ENCODE data around the gene HOXD10.

HOXD10 gene

GRCh38 chr2:176082824-176083751, 33.5 kb upstream of the HOXD10 start:
- no peak for DNase-seq (ENCODE audit: low read depth)

- DNase-seq (ENCODE audit: low read depth), result no peak
Observed at GRCh38 chr2:176083796-176084261, 32.7 kb upstream of the HOXD10 start, which contains the start of gene EVX2. TSS of gene EVX2 (minus strand) at chr2:176083962. CDS start at chr2:176083776, 186 bp downstream.

GRCh38 chr2:176084611-176085119, 31.9 kb upstream of the HOXD10 start:
- no peak for DNase-seq (ENCODE audit: low read depth)

- no peak for DNase-seq (ENCODE audit: low read depth)
Observed at GRCh38 chr2:176085120-176085788, 31.3 kb upstream of the HOXD10 start.

- DNase-seq (ENCODE audit: low read depth), result no peak
Observed at GRCh38 chr2:176085861-176086771, 30.5 kb upstream of the HOXD10 start.

GRCh38 chr2:176087330-176088047, 29.1 kb upstream of the HOXD10 start:
- no peak for DNase-seq (ENCODE audit: low read depth)

DNA sequence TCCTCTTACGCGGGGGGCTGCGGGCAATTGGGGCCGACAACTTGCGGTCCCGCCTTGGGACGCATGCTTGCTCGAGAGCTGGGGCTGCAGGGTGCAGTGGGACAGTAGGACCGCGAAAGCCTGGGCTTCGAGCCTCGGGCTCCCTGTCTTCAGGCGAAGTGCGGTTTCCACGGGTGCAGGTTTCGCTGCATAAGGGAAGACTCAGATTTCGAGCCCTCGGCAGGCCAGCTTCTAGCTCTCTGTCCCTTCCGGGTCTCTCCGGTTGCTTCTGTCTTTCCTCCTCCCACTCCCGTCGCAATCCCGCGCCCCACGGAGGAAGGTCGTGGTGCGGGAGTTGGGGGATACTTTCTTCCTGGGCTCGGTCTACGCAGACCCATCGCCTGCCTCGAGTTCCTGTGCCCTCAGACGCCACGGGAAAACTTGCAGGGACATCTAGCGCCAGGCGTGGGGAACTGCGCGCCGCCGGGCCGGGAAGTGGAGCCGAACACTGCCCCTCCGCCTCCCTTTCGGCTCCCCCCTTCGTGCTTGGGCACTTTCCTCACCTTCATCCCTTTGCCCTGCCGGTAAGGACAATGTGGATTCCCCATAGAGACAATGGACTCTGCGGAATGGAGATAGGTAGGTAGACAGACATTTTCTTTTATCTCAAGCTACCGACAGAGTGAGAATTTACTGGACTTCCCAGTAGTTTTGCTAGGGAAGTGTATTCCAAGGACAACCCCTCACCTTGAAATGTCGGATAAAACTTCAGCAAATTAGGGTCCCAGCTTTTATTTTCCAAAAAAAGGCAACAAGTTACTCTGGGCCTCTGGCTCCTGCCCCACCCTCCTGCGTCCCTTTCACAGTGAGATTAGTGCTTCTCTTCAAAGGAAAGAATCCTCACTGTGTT, 28.3 kb upstream of the HOXD10 start:
- no peak for DNase-seq (ENCODE audit: low read depth)

DNA sequence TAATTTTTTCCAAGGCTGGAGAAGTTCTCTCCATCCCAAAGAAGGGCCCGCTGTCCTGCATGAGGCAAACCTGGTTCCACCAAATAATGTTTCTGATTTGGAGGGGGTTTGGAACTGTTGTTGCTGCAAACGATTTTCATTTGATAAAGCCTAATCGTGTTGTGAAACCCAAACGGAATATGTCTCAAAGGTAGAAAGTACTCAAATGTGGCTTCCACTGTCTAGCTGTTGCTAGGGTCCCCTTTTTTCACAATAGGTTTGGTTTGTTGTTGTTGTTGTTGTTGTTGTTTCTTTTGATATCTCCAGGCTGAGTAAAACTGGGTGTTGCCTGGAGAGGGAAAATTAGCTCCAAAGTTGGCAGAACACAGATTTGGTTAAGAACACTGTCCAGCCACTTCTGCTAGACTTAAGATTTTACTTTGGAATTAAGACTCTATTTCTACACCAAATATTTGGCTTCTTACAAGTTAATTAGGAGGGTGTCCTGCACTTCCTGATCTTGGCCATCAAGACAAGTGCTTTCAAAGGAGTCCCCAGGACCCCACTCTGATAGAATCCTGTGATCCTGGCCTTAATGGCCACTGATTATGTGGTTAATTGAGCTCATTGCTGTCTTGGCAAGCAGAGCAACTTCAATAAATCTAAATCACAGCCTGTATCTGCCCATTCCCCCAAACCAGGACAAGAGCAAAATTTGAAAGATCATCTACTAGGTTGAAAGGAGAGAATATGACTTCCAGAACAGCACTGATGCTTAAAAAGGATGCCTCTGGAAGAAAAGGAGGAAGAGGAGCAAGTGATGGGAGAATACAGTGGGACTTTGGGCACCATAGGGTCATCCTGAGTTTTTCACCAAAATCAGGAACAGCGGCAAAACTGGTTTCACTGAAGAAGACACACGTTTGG, 27.4 kb upstream of the HOXD10 start:
- no peak for DNase-seq (ENCODE audit: low read depth)

DNA sequence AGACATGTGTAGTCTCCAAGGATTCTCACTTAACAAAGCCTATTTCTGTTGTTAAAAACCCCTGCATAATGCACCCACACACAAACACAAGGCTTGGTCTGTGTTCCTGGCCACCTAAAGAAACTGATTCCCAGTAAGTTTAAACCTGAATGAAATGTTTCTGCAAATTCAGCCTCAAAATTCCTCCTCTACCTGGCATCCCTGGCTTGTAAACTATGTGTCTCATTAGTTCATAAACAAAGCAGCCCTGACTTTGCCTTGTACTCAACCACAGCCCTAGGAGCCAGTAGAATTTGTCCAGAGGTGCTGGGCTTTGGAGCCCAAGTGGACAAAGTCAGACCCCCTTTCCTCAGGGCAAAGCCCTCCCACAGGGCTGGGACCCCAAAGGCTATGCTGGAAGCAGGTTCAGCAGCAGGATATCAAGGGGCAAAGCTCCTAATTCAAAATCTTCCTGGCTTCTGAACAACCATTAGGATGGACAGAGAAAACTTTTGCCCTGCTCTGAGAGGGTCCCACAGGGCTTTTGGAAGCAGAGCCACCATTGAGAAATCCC, 26.7 kb upstream of the HOXD10 start:
- no peak for DNase-seq (ENCODE audit: low read depth)

DNA sequence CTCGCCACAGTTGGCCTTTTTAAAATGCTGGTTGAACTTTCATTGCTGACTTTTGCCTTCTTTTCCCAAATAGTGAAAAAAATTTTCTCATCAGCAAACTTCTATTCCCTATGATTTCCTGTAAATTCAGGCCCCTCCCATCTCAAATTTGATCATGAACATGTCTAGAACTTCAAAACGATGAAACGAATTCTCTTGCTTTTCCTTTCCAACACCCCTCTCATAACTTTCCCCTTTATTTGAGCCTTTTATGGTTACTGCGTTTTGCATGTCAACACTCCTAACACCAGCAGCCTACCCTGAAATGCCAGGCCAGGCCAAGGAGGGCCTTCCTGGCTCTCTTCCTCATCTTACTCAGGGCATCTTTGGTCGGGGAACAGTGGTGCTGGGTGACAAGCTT, 25.7 kb upstream of the HOXD10 start:
- no peak for DNase-seq (ENCODE audit: low read depth)

DNA sequence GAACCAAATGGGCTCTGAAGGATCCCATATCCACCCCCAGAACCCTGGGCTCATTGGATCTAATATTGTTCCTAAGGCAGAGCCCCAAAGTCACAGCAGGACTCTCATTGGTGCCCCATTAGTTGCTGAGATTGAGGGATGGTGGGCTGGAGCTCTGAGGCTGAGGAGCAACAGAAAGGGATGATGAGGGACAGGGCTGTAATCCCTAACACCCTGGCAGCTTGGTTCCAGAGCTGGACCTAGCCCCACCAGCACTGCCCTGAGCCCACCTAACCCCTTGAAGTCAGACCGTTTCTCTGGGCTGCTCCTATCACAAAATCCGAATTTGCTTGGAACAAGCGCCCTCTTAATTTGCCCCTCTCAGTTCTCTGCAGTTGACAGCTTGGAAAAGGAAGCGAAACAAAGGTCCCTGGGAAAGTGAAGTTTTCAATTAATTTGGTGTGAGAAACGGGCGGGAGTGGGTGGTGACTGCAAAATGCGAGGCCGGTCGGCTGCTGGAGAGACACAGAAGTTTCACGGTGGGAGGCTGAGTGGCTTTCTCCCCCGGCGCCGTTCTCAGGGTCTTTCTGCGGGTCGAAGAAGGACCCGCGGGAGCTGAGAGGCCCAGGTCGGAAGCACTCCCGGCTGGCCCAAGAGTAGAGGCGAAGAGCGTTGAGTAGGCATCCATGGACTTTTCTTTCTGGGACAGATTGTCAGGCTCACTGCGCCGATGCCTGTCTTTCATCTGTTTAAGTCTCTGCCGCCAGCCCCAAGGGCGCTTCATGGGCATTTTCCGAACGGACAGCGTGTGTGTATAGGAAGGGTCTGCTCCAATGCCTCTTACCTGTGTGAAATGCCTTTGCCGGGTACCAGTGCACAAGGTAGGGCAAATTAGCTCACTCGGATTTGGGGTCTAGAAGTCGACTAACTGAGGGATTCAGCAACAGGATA, 25.0 kb upstream of the HOXD10 start:
- DNase-seq (ENCODE audit: low read depth), result no peak

DNA sequence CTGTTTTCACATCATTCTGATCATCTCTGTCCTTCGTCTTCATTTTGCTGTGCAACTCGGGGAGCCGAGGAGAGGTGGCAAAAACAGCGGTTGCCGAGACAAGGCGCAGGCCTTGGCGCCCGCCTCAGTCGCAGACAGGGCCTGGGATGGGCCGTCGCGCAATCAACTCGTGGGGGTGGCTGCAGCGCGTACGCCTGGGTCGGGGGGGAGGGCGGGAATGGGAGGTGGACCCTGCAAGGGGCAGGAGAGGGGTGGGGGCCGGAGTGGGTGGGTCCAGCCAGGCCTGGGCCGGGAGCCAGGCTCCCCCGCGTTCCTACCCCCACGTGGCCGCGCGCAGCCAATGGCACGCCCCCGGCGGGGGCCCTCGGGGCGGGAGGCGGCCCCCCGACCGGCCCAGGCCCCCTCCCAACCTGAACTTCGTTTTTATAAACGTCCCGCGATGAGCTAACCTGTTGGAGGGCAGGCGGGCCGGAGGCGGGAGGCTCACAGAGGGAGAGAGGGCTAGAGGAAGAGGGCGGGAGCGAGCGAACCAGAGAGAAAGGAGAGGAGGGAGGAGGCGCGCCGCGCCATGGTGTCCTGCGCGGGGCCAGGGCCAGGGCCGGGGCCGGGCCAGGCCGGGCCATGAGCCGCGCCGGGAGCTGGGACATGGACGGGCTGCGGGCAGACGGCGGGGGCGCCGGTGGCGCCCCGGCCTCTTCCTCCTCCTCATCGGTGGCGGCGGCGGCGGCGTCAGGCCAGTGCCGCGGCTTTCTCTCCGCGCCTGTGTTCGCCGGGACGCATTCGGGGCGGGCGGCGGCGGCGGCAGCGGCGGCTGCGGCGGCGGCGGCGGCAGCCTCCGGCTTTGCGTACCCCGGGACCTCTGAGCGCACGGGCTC, 24.1 kb upstream of the HOXD10 start, which contains the start of gene HOXD13:
TSS of gene HOXD13 (plus strand) at position 452 of the 875 bp plus-strand sequence. CDS start at position 622, 170 bp downstream.
- no peak for DNase-seq (ENCODE audit: low read depth)

DNA sequence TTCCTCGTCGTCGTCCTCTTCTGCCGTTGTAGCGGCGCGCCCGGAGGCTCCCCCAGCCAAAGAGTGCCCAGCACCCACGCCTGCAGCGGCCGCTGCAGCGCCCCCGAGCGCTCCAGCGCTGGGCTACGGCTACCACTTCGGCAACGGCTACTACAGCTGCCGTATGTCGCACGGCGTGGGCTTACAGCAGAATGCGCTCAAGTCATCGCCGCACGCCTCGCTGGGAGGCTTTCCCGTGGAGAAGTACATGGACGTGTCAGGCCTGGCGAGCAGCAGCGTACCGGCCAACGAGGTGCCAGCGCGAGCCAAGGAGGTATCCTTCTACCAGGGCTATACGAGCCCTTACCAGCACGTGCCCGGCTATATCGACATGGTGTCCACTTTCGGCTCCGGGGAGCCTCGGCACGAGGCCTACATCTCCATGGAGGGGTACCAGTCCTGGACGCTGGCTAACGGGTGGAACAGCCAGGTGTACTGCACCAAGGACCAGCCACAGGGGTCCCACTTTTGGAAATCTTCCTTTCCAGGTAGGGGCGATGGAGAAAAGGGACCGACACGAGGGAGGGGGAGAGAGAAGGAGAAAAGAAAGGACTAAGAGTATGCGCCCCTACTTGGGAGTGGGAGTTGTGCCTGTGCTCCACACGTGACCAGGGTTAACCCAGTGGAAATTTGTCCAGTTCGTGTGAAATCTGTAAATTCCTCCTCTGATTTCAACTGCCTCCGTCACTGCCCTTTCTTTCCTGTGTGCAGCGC, 23.3 kb upstream of the HOXD10 start:
- no peak for DNase-seq (ENCODE audit: low read depth)

DNA sequence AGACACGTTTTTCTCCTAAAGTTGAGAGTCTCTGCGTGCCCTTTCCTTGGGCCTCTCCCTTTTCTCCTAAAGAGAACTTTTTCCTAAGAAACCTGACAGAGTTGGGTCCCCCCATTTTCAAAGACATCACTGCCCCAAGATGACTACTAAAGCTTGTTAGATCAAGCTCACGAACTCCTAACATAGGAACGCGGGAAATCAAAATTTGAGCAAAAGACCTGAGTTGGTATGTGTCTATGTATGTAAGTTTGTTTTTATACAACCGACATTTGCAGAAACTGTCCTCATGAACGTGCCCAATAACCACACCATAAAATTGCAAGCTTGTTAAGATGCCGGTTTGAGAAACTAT, 22.7 kb upstream of the HOXD10 start:
- no peak for DNase-seq (ENCODE audit: low read depth)

DNA sequence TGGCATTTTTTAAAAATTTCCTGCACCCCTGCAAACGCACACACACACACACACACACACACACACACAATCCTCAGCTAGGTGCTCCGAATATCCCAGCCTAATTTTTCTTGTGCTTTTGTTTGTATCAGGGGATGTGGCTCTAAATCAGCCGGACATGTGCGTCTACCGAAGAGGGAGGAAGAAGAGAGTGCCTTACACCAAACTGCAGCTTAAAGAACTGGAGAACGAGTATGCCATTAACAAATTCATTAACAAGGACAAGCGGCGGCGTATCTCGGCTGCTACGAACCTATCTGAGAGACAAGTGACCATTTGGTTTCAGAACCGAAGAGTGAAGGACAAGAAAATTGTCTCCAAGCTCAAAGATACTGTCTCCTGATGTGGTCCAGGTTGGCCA, 22.2 kb upstream of the HOXD10 start:
- DNase-seq (ENCODE audit: low read depth), result no peak

DNA sequence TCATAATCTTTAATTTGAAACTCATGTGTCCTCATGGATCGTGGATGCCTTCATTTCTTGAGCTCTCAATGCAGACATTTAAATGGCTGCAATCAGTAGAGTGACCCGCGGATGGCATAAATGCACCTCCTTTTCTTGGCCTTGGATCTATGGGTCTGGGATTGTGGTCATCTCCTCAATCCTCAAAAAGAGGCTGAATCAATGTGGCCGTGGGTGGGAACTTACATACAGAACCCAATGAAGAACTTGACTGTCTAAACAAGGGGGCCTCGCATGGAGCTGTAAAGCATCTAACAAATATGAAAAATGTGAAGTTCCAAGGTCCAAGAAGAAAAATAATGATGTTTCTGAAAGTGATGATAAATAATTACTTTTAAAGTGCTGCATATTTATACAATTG, 21.2 kb upstream of the HOXD10 start:
- DNase-seq (ENCODE audit: low read depth), result no peak

Measured in stimulated activated CD4-positive, alpha-beta T cell treated with anti-CD3 and anti-CD28 coated beads, Interleukin-2, amount 100 ng/mL, for 4 hours (primary cell).